Right lobe of liver (tissue), 4 donors: ENCODE measurements around the gene CHPF.

Source experiments
- CTCF ChIP-seq, 4 donors: fragments of 200-600 bp in 3 of 4; fragments of 450-650 bp in 1 of 4; IDR thresholded peaks; one replicate each; pipeline versions ENCODE4 v1.5.1 to v1.8.0; 2016 to 2022; ENCODE audit warnings: antibody characterized with exemption in 4 of 4, mild to moderate bottlenecking in 2 of 4
- POLR2A ChIP-seq: fragments of 450-650 bp; IDR thresholded peaks from one replicate; pipeline ENCODE4 v1.6.1; 2017; ENCODE audit warnings: antibody characterized with exemption, mild to moderate bottlenecking
- donor health status: DM: no; HTN: no; CAD: no.
- donor health status: DM: no; HTN: no; CAD: no.
- donor health status: DM: no; HTN: yes; CAD: no.

GRCh38 chr2:219498280-219499057 is 45.1 kb downstream of the CHPF start, which contains the start of gene GMPPA:
- TF ChIP-seq CTCF (IDR thresholded peaks at IDR 0.05) (peak in 1 of 4 donors; percentile 7), POLR2A (peak; percentile 52)
